ENCODE measurements around the gene TPT1.
A peak's percentile ranks its signal among the peaks of the same experiment; 100 is the strongest.
"Not testable (repeated sequence)": the region's sequence is repeated elsewhere in the genome, so short reads cannot be mapped to it uniquely, and the experiment has no call there.

TPT1 gene

GRCh38 chr13:45301263-45301662 is 39.7 kb downstream of the TPT1 start:
- DNase-seq (ENCODE audit: low spot score): no peak

GRCh38 chr13:45300190-45300985 is 40.6 kb downstream of the TPT1 start:
- DNase-seq (ENCODE audit: low spot score): no peak

- no peak for DNase-seq (ENCODE audit: low spot score)
Observed at GRCh38 chr13:45299194-45299593, 41.8 kb downstream of the TPT1 start.

GRCh38 chr13:45298550-45298949 is 42.4 kb downstream of the TPT1 start:
- not testable (repeated sequence) for DNase-seq (ENCODE audit: low spot score)

- DNase-seq (ENCODE audit: low spot score): no peak
Observed at GRCh38 chr13:45298206-45298505, 42.8 kb downstream of the TPT1 start.

GRCh38 chr13:45297456-45298205 is 43.4 kb downstream of the TPT1 start:
- DNase-seq (ENCODE audit: low spot score): peak; percentile 42

- DNase-seq (ENCODE audit: low spot score): no peak
Observed at GRCh38 chr13:45296259-45296658, 44.7 kb downstream of the TPT1 start.

- no peak for DNase-seq (ENCODE audit: low spot score)
Observed at GRCh38 chr13:45295536-45295935, 45.4 kb downstream of the TPT1 start.

- no peak for DNase-seq (ENCODE audit: low spot score)
Observed at GRCh38 chr13:45292176-45292575, 48.8 kb downstream of the TPT1 start.

- DNase-seq (ENCODE audit: low spot score): peak; percentile 31
Observed at GRCh38 chr13:45289936-45290563, 50.9 kb downstream of the TPT1 start.
